ENCODE results near the gene TUBA1B. TPM values are rescaled to one million over a fixed set of nuclear protein-coding genes. Genes with fewer than 3 reads are reported as not detected.

The TUBA1B gene
- total and polyA plus RNA-seq, 3 donors from 2014 or later: 642 to 1,178 (median 894) TPM

DNA sequence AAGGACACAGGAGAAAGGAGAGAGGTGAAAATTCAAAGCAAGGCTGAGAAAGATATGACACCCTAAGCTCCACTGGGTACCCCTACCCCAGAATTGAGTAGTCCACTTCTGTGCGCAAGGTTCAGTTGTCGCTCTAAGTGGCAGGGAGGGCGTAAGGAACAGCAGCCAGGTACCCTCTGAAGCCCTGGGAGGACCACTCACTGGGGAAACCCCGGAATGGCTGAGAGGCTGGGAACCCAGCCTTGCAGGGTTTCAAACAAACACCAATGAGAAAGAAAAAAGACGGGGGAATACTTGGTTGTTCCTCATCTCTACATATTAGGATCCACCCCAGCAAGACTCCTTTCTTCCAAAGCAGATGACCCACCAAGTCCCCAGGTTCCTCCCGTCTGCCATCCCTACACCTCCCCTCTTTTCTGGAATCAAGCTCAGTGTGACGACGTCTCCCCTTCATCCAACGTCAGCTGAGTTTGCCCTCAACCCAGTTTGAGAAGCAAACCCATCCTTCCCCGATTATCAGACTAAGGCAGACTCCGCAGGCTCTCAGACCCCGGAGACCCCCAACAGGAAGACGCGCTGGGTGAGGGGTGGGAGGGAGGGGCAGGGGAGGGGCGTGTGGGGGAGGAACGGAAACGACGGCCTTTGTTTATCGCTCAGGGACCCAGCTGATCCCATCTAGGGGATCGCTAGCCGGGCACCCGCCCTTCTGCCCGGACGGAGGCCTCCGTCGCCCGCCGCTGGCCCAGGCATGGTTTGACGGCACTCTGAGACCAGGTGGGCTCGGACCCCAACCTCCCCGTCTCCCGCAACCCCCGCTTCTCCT lies 21.3 kb downstream of the TUBA1B start:
- Histone ChIP-seq H3K4me3 (peak overlapping the region; percentile 73 to 99), H3K4me1 (peaks cover 35% of the 10 kb centered on the region), H3K27ac (peak overlapping the region; percentile 94 to 97), H3K27me3 (no peaks in the 10 kb centered on the region), H3K36me3 (ENCODE audit: low read depth, missing control alignments) (no peaks in the 10 kb centered on the region), H3K9me3 (no peaks in the 10 kb centered on the region)
- intact Hi-C loops (cut with DNase I; ENCODE audit: low total_unique reads): no loop called here
- TF ChIP-seq POLR2A (IDR thresholded peaks at IDR 0.05) (no peak), CTCF (IDR thresholded peaks at IDR 0.05) (no peak)
- 2 to 4% methylated on average over 18 to 33 of the region's 33 CpGs for WGBS, 2 donors
- DNase-seq: peak; percentile 46

- intact Hi-C loops (cut with DNase I; ENCODE audit: low total_unique reads): no loop called here
- Histone ChIP-seq H3K4me1 (peaks cover 35% of the 10 kb centered on the region), H3K36me3 (ENCODE audit: low read depth, missing control alignments) (no peaks in the 10 kb centered on the region), H3K27me3 (no peaks in the 10 kb centered on the region), H3K9me3 (no peaks in the 10 kb centered on the region), H3K27ac (peak overlapping the region; percentile 94 to 97), H3K4me3 (peak overlapping the region in 1 of 2 donors; percentile 99)
- DNase-seq: peak; percentile 90
- 10 to 21% methylated on average over 4 of the region's 4 CpGs for WGBS, 2 donors
- no peak for TF ChIP-seq CTCF (IDR thresholded peaks at IDR 0.05)
- TF ChIP-seq POLR2A (IDR thresholded peaks at IDR 0.05): no peak
Measured at GRCh38 chr12:49108958-49109404, 22.2 kb downstream of the TUBA1B start.

DNA sequence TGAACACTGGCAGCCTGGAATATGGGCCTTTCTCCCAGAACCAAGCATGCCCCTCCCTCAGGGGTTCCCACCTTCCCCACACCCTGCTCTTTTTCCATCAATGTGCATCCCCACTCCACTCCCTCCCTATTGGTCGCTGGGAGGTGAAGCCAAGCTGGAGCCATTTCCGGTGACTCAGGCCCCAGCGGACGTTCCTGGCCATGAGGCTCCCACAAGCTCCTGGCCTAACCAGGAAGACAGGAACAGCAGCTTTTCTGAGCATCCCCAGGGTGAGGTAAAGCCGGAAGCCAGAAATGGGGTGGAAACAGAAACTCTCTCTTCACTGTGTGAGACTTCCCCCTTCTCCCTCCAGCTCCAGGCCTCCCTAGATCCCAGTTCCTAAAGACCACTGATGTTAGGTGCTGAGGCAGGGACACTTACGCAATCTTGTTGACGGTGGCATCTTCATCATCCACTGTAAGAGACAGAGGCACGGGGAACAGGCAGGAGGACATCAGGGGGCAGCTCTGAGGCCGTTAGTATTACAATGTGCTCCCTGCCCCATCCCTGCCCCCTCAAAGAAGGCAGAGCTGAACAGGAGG lies 25.6 kb downstream of the TUBA1B start:
- no peaks in the 10 kb centered on the region for H3K36me3 ChIP-seq (ENCODE audit: low read depth, missing control alignments)
- H3K4me1 ChIP-seq: peaks cover 31% of the 10 kb centered on the region
- 73 to 86% methylated on average over 8 to 9 of the region's 9 CpGs for WGBS, 2 donors
- no peak overlapping the region for H3K4me3 ChIP-seq
- TF ChIP-seq POLR2A (IDR thresholded peaks at IDR 0.05) (no peak), CTCF (IDR thresholded peaks at IDR 0.05) (no peak)
- H3K9me3 ChIP-seq: no peaks in the 10 kb centered on the region
- intact Hi-C loops (cut with DNase I; ENCODE audit: low total_unique reads): no loop called here
- H3K27ac ChIP-seq: no peak overlapping the region
- DNase-seq: no peak
- no peaks in the 10 kb centered on the region for H3K27me3 ChIP-seq

DNA sequence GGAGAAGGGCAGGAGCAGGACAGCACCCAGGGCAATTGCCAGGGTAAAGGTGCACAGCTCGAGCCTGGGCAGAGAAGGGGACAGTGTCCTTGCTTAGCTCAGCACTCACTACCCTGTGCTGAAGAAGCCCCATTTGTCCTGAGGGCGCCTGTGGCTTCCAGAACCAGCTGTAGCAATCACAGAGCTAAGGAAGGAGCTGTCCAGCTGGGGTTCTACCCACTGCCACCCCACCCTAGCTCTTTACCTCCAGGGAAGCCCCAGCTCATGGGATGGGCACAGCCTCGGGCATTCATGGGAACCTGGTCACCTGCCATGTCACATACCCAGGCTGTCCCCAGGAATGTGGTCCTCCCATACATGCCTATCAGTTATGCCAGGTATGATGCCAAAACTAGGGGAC lies 26.4 kb downstream of the TUBA1B start:
- H3K27ac ChIP-seq: no peak overlapping the region
- no peaks in the 10 kb centered on the region for H3K36me3 ChIP-seq (ENCODE audit: low read depth, missing control alignments)
- H3K27me3 ChIP-seq: no peaks in the 10 kb centered on the region
- DNase-seq: no peak
- TF ChIP-seq CTCF (IDR thresholded peaks at IDR 0.05) (no peak), POLR2A (IDR thresholded peaks at IDR 0.05) (no peak)
- intact Hi-C loops (cut with DNase I; ENCODE audit: low total_unique reads): no loop called here
- H3K4me3 ChIP-seq: no peak overlapping the region
- H3K4me1 ChIP-seq: peaks cover 31% of the 10 kb centered on the region
- no peaks in the 10 kb centered on the region for H3K9me3 ChIP-seq
- WGBS, 2 donors: 80 to 100% methylated on average over 1 to 3 of the region's 3 CpGs

Data from testis (tissue), 3 donors.